Lung (tissue), 12 donors: ENCODE results near the gene SYTL3. TPM values are rescaled to one million over a fixed set of nuclear protein-coding genes. Genes with fewer than 3 reads are reported as not detected.

Experiments used
- ATAC-seq: fragments of 200-7000 bp; cut with Tn5 transposase; one replicate; pipeline ENCODE4 v1.9.1; 2020; ENCODE audit warnings: moderate number of reproducible peaks; ENCODE audit not compliant: insufficient read depth, low FRiP score
- DNase-seq, 3 donors: peaks; one replicate each; pipeline ENCODE4 v3.0.0-alpha.2; 2013 to 2017
- H3K27ac ChIP-seq, 2 donors: one replicate each; pipeline ENCODE4 v1.5.1; 2013; ENCODE audit warnings: mild to moderate bottlenecking in 2 of 2, moderate library complexity in 2 of 2, control low read depth in 1 of 2, inconsistent platforms in 1 of 2, low read depth in 1 of 2, low read length in 1 of 2
- H3K27me3 ChIP-seq, 3 donors: one replicate each; pipeline ENCODE4 v1.5.1; 2013; ENCODE audit warnings: low read length in 2 of 3; ENCODE audit not compliant: control insufficient read depth in 3 of 3, insufficient read depth in 3 of 3
- H3K36me3 ChIP-seq, 4 donors: one replicate each; pipeline ENCODE4 v1.5.1; 2013; ENCODE audit warnings: low read length in 4 of 4, mild to moderate bottlenecking in 1 of 4, moderate library complexity in 1 of 4; ENCODE audit not compliant: control insufficient read depth in 4 of 4, insufficient read depth in 4 of 4
- H3K4me1 ChIP-seq, 5 donors: one replicate each; pipeline ENCODE4 v1.5.1; 2013; ENCODE audit warnings: low read length in 5 of 5, mild to moderate bottlenecking in 2 of 5, moderate library complexity in 1 of 5; ENCODE audit not compliant: control insufficient read depth in 5 of 5, insufficient read depth in 5 of 5
- H3K4me3 ChIP-seq: one replicate; pipeline ENCODE4 v1.5.1; 2013; ENCODE audit warnings: mild to moderate bottlenecking, control low read depth, moderate library complexity
- H3K9ac ChIP-seq, 2 donors: one replicate each; pipeline ENCODE4 v1.5.1; 2013; ENCODE audit warnings: low read length in 2 of 2, control low read depth in 1 of 2; ENCODE audit not compliant: insufficient read depth in 1 of 2
- H3K9me3 ChIP-seq, 4 donors: one replicate each; pipeline ENCODE4 v1.5.1; 2013; ENCODE audit warnings: low read length in 3 of 4, mild to moderate bottlenecking in 1 of 4, moderate library complexity in 1 of 4; ENCODE audit not compliant: control insufficient read depth in 4 of 4, insufficient read depth in 3 of 4
- WGBS, 2 donors: extraction: QIAGEN DNeasy Blood & Tissue Kit; methylation state at CpG; one replicate each; pipeline ENCODE4 v1.1.7; 2013; 5-methylcytosine and 5-hydroxymethylcytosine counted together
- polyA plus RNA-seq, 2 donors: library from polyadenylated mRNA; stranded (reverse); fragments of 200-250 nt; gene quantifications; one replicate each; pipeline ENCODE4 v1.2.1, GENCODE V29; 2013
- total RNA-seq, 2 donors: library from RNA; depleted of rRNA in 1 of 2; stranded (reverse); fragments of >200 nt in 1 of 2; gene quantifications; one replicate each; pipeline ENCODE4 v1.2.1, GENCODE V29; 2014 to 2021
- TF ChIP-seq, protein P1 (sequence below): IDR thresholded peaks from 2 replicates; pipeline ENCODE4 v1.5.1; 2012; ENCODE audit warnings: mild to moderate bottlenecking; ENCODE audit errors: control extremely low read depth, extremely low read depth
- donor health status: control.
- donor health status: control.
- donor health status: Bipolar disorder and iron deficiency.
- donor health status: healthy.
- donor health status: DM: yes; HTN: yes; CAD: no.

The SYTL3 gene
- total and polyA plus RNA-seq, 4 donors = 6.5 to 20.0 (median 15.6) TPM

DNA sequence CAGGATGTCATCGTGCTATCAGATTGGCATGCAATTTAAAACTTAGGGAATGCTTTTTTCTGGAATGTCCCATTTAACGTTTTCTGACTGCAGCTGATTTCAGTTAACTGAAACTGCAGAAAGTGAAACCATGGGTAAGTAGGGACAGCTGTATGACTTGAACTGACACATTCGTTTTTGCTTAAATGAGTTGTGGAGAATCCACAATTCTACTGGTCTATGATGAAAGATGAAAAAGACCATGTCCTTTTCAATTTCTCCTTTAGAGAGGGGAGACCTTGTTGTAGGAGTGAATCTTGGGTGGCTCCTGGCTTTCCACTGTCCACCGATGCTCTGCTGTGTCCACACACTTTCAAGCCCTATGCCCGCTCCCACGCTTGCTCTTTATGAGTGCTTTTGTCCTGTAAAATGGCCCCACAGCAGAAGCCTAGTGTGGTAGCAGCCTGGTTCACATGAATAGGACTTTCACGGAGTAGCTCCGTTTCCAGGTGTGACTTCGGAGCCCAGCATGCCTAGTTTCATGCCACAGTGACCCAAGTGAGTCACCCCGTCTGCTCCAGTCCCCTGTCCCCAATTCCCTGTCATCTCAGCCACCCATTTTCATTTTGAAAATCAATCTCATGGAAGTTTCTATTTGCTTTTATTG is 27.2 kb upstream of the SYTL3 start:
- Histone ChIP-seq H3K9me3 (no peaks in the 10 kb centered on the region), H3K4me1 (peaks cover 0 to 14% (median 0%) of the 10 kb centered on the region in 5 donors), H3K36me3 (peaks cover 4 to 50% (median 15%) of the 10 kb centered on the region in 4 donors), H3K4me3 (no peak overlapping the region), H3K9ac (no peak overlapping the region), H3K27ac (peak overlapping the region in 1 of 2 donors; percentile 31), H3K27me3 (no peaks in the 10 kb centered on the region)
- peak in 2 of 3 donors; percentile 70 to 87 for DNase-seq
- TF ChIP-seq, protein P1, sequence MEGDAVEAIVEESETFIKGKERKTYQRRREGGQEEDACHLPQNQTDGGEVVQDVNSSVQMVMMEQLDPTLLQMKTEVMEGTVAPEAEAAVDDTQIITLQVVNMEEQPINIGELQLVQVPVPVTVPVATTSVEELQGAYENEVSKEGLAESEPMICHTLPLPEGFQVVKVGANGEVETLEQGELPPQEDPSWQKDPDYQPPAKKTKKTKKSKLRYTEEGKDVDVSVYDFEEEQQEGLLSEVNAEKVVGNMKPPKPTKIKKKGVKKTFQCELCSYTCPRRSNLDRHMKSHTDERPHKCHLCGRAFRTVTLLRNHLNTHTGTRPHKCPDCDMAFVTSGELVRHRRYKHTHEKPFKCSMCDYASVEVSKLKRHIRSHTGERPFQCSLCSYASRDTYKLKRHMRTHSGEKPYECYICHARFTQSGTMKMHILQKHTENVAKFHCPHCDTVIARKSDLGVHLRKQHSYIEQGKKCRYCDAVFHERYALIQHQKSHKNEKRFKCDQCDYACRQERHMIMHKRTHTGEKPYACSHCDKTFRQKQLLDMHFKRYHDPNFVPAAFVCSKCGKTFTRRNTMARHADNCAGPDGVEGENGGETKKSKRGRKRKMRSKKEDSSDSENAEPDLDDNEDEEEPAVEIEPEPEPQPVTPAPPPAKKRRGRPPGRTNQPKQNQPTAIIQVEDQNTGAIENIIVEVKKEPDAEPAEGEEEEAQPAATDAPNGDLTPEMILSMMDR = no peak
- 78 to 90% methylated on average over 10 of the region's 10 CpGs for WGBS, 2 donors
- no peak for ATAC-seq

DNA sequence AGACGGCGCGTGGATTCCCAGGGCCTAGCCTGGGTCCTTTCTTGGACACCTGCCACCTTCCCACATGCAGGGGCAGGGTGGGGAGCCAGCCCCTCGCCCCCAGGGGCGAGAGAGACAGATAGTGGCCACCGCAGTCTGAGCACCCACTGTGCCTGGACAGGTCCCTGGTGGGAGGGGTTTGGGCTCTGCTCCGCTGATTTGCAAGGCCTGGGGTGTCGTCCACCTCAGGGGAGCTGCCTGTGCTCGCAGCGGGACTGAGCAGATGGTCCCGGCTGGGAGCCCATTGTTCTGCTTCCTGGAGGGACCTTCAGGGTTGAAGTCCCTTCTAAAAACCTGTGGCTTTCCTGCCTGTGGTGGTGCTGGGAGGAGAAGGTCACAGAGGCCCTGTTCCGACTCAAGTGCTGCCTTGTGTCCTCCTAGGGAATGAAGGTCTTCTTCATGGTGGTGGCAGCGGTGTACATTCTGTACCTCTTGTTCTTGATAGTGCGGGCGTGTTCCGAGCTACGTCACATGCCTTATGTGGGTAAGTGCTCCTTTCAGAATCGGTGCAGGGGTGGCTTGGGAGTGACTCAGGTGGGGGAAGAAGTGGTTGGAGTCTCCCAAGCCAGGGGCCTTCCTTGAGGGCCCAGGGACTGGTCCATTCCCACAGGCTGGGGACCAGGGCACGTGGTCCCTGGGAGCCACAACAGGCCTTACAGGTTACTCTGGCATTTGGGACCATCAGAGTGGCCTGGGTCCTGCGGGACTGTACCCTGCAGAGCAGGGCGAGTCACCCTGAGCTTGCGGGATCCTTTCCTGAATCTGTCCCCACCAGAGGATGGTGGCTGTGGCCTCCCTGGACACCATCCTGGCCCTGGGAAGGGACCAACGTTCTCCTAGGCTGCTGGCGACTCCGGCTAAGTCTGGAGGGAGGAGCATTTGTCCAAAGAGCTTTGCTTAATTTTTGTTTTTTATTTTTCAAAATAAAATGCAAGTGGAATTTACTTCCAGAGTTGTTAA is 24.9 kb upstream of the SYTL3 start:
- H3K9ac ChIP-seq = no peak overlapping the region
- peaks cover 4 to 63% (median 15%) of the 10 kb centered on the region in 4 donors for H3K36me3 ChIP-seq
- no peak for ATAC-seq
- TF ChIP-seq, protein P1 = no peak
- H3K27ac ChIP-seq = no peak overlapping the region
- H3K9me3 ChIP-seq = no peaks in the 10 kb centered on the region
- no peak overlapping the region for H3K4me3 ChIP-seq
- WGBS, 2 donors = 95 to 96% methylated on average over 25 of the region's 25 CpGs
- H3K4me1 ChIP-seq = peaks cover 0 to 19% (median 0%) of the 10 kb centered on the region in 5 donors
- no peaks in the 10 kb centered on the region for H3K27me3 ChIP-seq
- DNase-seq = no peak

DNA sequence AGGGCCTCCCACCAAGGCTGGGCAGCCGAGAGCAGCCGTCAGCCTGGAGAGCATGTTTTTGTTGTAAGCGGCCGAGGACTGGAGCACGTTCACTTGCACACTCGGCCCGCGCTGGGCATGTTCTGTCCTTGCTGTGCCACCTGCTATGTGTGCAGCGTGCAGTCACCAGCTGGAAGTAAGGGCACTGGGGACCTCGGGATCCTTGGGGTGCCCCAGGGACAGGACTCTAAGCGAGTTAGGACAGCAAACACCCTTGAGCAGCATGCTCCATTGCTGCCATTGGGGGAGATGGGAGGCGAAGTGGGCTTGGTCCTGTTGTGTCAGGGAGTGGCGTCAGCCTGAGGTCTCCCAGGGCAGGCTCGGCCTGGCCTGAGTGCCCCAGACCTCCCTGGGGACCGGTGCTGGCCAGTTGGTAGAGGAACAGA is 24.0 kb upstream of the SYTL3 start:
- Histone ChIP-seq H3K27me3 (no peaks in the 10 kb centered on the region), H3K4me1 (peaks cover 0 to 21% (median under 1%) of the 10 kb centered on the region in 5 donors), H3K36me3 (peaks cover 4 to 59% (median 12%) of the 10 kb centered on the region in 4 donors), H3K27ac (no peak overlapping the region), H3K9me3 (no peaks in the 10 kb centered on the region), H3K9ac (no peak overlapping the region), H3K4me3 (no peak overlapping the region)
- DNase-seq = no peak
- TF ChIP-seq, protein P1 = no peak
- no peak for ATAC-seq
- 93 to 97% methylated on average over 15 of the region's 15 CpGs for WGBS, 2 donors
